Measurements from ENCODE around the gene CYP2D6.

- TF ChIP-seq CTCF (IDR thresholded peaks at IDR 0.05) (no peak), POLR2AphosphoS5 (IDR thresholded peaks at IDR 0.05; ENCODE audit: low read depth, low read length) (no peak), REST (IDR thresholded peaks at IDR 0.05; ENCODE audit: insufficient read depth in 1 of 2, low read depth in 2 of 2, low read length in 1 of 2) (no peak)
Observed at GRCh38 chr22:42145175-42145574, 14.6 kb upstream of the CYP2D6 start.
